Mesenteric fat pad (tissue), 1 donor: ENCODE results near the gene IL1RN. TPM values are rescaled to one million over a fixed set of nuclear protein-coding genes. Genes with fewer than 3 reads are reported as not detected.
"Not testable (repeated sequence)": the region's sequence is repeated elsewhere in the genome, so short reads cannot be mapped to it uniquely, and the experiment has no call there.

Source experiments
- DNase-seq: peaks from one replicate; pipeline ENCODE4 v3.0.0-alpha.2; 2020; ENCODE audit warnings: low spot score
- long read RNA-seq: library from polyadenylated mRNA; unstranded; transcript quantifications from one replicate; pipeline ENCODE4 v2.0.0, GENCODE V29; 2020
- total RNA-seq: library from RNA; stranded (reverse); fragmentation: NEBNext Ultra II Directional; extraction: Animal tissue kit (Norgen Biotek cat#: 25700); gene quantifications from one replicate; pipeline ENCODE4 v1.2.1, GENCODE V29; 2021
- donor health status: DM: yes; HTN: yes; CAD: no.

Gene IL1RN
- 8.9 TPM for total RNA-seq
- long read RNA-seq, partial matches to known transcripts = 0 of 2 reads
- long read RNA-seq, other reads (novel, unspliced or antisense) = 2 of 2 reads

DNA sequence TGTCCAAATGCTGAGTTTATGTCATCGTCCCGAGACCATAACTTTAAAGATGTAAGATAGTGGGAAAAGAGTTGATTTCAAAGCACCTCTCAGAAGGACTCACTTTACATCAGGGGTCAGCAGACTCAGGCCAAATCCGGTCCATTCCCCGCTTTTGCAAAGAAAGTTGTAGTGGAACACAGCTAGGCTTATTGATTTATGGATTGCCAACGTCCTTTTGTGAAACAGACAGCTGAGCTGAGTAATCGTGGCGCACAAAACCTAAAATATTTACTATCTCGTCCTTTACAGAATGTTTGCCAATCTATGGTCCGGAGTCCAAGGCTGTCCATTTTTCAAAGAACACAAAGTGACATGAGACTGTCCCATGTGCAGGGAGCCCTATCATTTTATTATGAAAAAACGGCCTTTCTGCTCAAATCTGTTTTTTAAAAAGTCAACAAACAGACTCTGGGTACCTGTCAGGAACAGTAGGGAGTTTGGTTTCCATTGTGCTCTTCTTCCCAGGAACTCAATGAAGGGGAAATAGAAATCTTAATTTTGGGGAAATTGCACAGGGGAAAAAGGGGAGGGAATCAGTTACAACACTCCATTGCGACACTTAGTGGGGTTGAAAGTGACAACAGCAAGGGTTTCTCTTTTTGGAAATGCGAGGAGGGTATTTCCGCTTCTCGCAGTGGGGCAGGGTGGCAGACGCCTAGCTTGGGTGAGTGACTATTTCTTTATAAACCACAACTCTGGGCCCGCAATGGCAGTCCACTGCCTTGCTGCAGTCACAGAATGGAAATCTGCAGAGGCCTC lies at the start of gene IL1RN:
Gene IL1RN (plus strand): TSS at position 754 of the 801 bp plus-strand sequence. CDS start 27 bp downstream, at position 781.
- DNase-seq = no peak

DNA sequence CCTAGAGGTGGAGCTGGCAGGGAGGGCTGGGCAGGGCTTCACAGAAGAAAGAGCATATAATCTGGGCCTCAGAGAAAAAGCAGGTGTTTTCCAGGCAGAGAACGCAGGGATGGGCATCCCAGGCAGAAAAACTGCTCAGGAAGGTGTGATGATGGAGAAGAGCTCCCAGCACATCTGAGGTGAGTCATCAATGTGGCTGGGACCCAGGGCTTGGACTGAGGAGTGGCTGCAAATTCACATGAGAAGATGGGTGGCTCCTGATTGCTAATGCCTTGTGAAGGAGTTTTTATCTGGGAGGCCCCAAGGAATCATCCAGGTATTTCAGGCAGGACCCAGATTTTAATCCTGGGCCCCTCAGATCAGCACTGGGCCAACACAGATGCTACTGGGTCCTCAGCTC lies 49.5 kb upstream of the IL1RN start:
- no peak for DNase-seq

DNA sequence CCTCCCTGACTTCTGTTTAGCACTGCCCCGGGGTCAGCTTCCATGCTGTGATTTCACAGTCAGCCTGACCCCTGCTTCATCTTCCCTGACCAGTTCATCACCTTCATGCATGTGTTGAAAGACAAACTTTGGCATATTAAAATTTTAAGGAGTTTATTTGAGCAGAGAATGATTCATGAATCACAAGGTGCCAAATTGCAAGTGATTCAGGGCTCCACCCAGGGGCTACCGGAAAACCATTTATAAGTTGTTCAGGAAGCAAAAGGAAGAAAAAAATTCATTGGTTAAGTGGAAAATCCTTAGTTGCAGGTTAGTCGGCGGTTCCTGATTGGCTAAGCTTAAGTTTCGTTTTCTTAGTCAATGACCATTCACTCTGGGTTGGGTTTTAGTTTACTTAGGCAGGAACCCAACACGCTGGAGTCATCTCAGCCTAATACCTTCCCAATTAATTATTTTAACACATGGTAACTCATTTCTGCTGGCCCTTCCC lies 49.0 kb upstream of the IL1RN start:
- DNase-seq = no peak

GRCh38 chr2:113079131-113079530 lies 48.3 kb upstream of the IL1RN start:
- DNase-seq = no peak

- DNase-seq = no peak
Measured at GRCh38 chr2:113080134-113080533, 47.3 kb upstream of the IL1RN start.

GRCh38 chr2:113081488-113082210 lies 45.7 kb upstream of the IL1RN start:
- DNase-seq = no peak

DNA sequence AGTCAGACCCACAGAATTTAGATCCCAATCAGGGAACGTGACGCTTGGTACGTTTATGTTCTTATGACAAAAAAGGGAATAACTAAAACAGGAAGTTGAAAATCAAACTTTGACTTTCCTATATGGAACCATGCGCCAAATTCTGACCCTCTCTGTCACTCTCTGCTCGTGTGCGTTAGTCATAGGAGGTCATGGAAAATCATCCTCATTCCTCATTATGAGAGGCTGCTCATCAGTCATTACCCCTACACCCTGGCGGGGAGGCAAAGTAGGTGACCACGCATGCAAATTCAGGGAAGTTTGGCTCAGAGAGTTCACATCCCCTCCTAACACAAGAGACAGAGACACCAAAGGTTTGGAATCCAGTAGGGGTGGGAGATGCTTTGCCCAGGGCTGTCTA lies 44.1 kb upstream of the IL1RN start:
- DNase-seq = no peak

GRCh38 chr2:113084249-113085000 lies 43.0 kb upstream of the IL1RN start:
- DNase-seq = no peak

- no peak for DNase-seq
Measured at GRCh38 chr2:113085542-113085941, 41.9 kb upstream of the IL1RN start.

GRCh38 chr2:113088213-113088992 lies 39.0 kb upstream of the IL1RN start:
- DNase-seq = no peak

GRCh38 chr2:113089916-113090315 lies 37.5 kb upstream of the IL1RN start:
- no peak for DNase-seq

DNA sequence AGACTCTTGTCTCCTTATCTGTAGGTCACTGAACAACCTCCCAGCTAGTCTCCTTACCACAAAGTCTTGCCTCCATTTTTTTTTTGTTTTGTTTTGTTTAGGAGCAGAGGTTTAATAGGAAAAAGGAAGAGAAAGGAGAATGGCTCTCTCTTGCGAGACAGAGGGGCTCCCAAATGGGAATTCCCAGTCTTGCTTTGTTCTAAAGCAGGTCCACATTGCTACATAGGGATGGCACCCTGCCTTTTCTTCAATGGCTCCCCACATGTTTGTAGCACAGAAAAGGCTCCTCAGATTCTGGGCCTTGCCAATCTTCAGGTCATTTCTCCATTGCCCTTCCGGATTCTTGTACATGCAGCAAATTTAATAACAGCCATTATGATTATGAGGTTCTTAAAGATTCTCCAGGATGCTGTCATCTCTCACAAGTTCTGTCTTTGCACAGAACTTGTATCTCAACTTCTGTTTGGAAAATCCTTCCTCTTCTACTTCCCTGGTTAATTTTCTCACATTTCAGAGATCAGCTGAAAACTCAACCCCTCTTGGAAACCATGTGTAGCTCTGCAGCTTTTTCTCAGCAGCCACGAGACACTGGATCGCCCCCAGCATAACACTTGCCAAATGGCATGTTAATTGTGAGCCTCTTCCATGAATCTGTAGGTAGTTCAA lies 36.0 kb upstream of the IL1RN start:
- no peak for DNase-seq

GRCh38 chr2:113092864-113093612 lies 34.4 kb upstream of the IL1RN start:
- DNase-seq = no peak

GRCh38 chr2:113093613-113093977 lies 33.8 kb upstream of the IL1RN start:
- no peak for DNase-seq

- not testable (repeated sequence) for DNase-seq
Measured at GRCh38 chr2:113096306-113096705, 31.1 kb upstream of the IL1RN start.

- not testable (repeated sequence) for DNase-seq
Measured at GRCh38 chr2:113096842-113097618, 30.4 kb upstream of the IL1RN start.

GRCh38 chr2:113098041-113098440 lies 29.4 kb upstream of the IL1RN start:
- DNase-seq = no peak

DNA sequence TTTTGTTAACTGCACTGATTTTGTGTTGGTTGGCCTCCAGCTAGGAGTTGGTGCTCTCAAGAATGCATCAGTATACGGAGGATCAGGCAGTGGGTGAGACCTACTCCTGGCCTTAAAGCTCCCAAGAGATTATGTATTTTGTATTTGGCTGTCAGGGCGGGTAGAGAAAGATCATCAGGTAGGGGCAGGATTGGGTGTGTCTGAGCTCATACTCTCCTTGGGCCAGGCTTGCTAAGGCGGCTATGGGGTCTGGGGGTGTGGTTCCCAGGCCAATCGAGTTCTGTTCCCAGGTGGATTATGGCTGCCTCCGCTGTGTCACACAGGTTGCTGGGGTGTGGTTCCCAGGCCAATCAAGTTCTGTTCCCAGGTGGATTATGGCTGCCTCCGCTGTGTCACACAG lies 28.9 kb upstream of the IL1RN start:
- no peak for DNase-seq

GRCh38 chr2:113102133-113102532 lies 25.3 kb upstream of the IL1RN start:
- no peak for DNase-seq
